ENCODE results near the gene NME1. TPM values are rescaled to one million over a fixed set of nuclear protein-coding genes. Genes with fewer than 3 reads are reported as not detected.

Gene NME1
- total and polyA plus RNA-seq, 12 donors = 12.9 to 169 (median 24.6) TPM

- DNase-seq (no peak), ATAC-seq (no peak)
- Histone ChIP-seq H3K36me3 (no peaks in the 10 kb centered on the region), H3K4me1 (no peaks in the 10 kb centered on the region), H3K9me3 (no peaks in the 10 kb centered on the region), H3K27me3 (no peaks in the 10 kb centered on the region), H3K4me3 (no peak overlapping the region), H3K27ac (no peak overlapping the region)
- 94 to 97% methylated on average over 2 of the region's 2 CpGs for WGBS, 2 donors
- no peak for TF ChIP-seq CTCF (IDR thresholded peaks at IDR 0.05)
- intact Hi-C loops (cut with DNase I) = loop anchor here in 1 of 10 donors (10.0 kb wide), 1 partner anchor 288 kb away; no protein-coding TSS in a partner anchor
These were observed 10.8 kb upstream of the NME1 start for GRCh38 chr17:51142597-51142996.

GRCh38 chr17:51144266-51145022 lies 8.9 kb upstream of the NME1 start:
- H3K9me3 ChIP-seq = no peaks in the 10 kb centered on the region
- intact Hi-C loops (cut with DNase I) = loop anchor here in 1 of 10 donors (10.0 kb wide), 1 partner anchor 290 kb away; no protein-coding TSS in a partner anchor
- 59 to 73% methylated on average over 6 of the region's 6 CpGs for WGBS, 2 donors
- no peak for TF ChIP-seq CTCF (IDR thresholded peaks at IDR 0.05)
- no peaks in the 10 kb centered on the region for H3K36me3 ChIP-seq
- ATAC-seq (no peak), DNase-seq (no peak)
- H3K4me3 ChIP-seq = no peak overlapping the region
- no peaks in the 10 kb centered on the region for H3K4me1 ChIP-seq
- no peaks in the 10 kb centered on the region for H3K27me3 ChIP-seq
- H3K27ac ChIP-seq = no peak overlapping the region

GRCh38 chr17:51147650-51148049 lies 5.7 kb upstream of the NME1 start:
- no peak for ATAC-seq

GRCh38 chr17:51149163-51149562 lies 4.2 kb upstream of the NME1 start:
- Histone ChIP-seq H3K27ac (no peak overlapping the region), H3K27me3 (no peaks in the 10 kb centered on the region), H3K36me3 (no peaks in the 10 kb centered on the region), H3K4me3 (no peak overlapping the region), H3K4me1 (peaks cover 0 to 11% (median 5%) of the 10 kb centered on the region in 9 donors), H3K9me3 (no peaks in the 10 kb centered on the region)
- TF ChIP-seq CTCF (IDR thresholded peaks at IDR 0.05) = no peak
- WGBS, 2 donors = 83 to 93% methylated on average over 2 of the region's 2 CpGs
- ATAC-seq = no peak
- DNase-seq = no peak
- intact Hi-C loops (cut with DNase I) = loop anchor here in 1 of 10 donors (10.0 kb wide), 1 partner anchor 294 kb away; no protein-coding TSS in a partner anchor

More at GRCh38 chr17:51147650-51148049, 5.7 kb upstream of the NME1 start:
- no peak for DNase-seq
- Histone ChIP-seq H3K9me3 (no peaks in the 10 kb centered on the region), H3K4me3 (no peak overlapping the region), H3K27ac (no peak overlapping the region), H3K36me3 (no peaks in the 10 kb centered on the region), H3K27me3 (no peaks in the 10 kb centered on the region), H3K4me1 (peaks cover 0 to 4% (median 0%) of the 10 kb centered on the region in 9 donors)
- no peak for TF ChIP-seq CTCF (IDR thresholded peaks at IDR 0.05)
- intact Hi-C loops (cut with DNase I) = loop anchor here in 1 of 10 donors (10.0 kb wide), 1 partner anchor 293 kb away; no protein-coding TSS in a partner anchor
- WGBS, 2 donors = 76 to 83% methylated on average over 4 of the region's 4 CpGs
